RWPE2 (cell line): ENCODE results near the gene LHFPL2.
A peak's percentile ranks its signal among the peaks of the same experiment; 100 is the strongest.

ENCODE experiments used
- ATAC-seq: fragments of 200-7000 bp; cut with Tn5 transposase; 3 replicates; pipeline ENCODE4 v1.9.1; 2021; ENCODE audit warnings: low read depth
- DNase-seq: peaks from one replicate; pipeline ENCODE4 v3.0.0-alpha.2; 2020; ENCODE audit warnings: low spot score
- H3K27ac ChIP-seq: fragments of 450-650 bp; 2 replicates; pipeline ENCODE4 v1.5.1; 2017; ENCODE audit warnings: mild to moderate bottlenecking; ENCODE audit not compliant: poor library complexity, severe bottlenecking
- H3K27me3 ChIP-seq: fragments of 250-450 bp; sonication (Bioruptor Pico); 2 replicates; pipeline ENCODE4 v1.5.1; 2021; ENCODE audit warnings: mild to moderate bottlenecking, moderate library complexity; ENCODE audit not compliant: insufficient read depth, poor library complexity, severe bottlenecking
- H3K36me3 ChIP-seq: fragments of 250-450 bp; sonication (Bioruptor Pico); 2 replicates; pipeline ENCODE4 v1.5.1; 2020; ENCODE audit warnings: low read depth, mild to moderate bottlenecking, moderate library complexity
- H3K4me1 ChIP-seq: fragments of 250-450 bp; sonication (Bioruptor Pico); 2 replicates; pipeline ENCODE4 v1.5.1; 2021; ENCODE audit warnings: mild to moderate bottlenecking, moderate library complexity; ENCODE audit not compliant: insufficient read depth, poor library complexity, severe bottlenecking
- H3K4me3 ChIP-seq: fragments of 250-450 bp; sonication (Bioruptor Pico); 2 replicates; pipeline ENCODE4 v1.5.1; 2021; ENCODE audit warnings: mild to moderate bottlenecking, moderate library complexity; ENCODE audit not compliant: severe bottlenecking
- H3K9me3 ChIP-seq: fragments of 250-450 bp; sonication (Bioruptor Pico); 2 replicates; pipeline ENCODE4 v1.5.1; 2021; ENCODE audit warnings: mild to moderate bottlenecking, moderate library complexity; ENCODE audit not compliant: severe bottlenecking
- CTCF ChIP-seq: fragments of 450-650 bp; IDR thresholded peaks from one replicate; pipeline ENCODE4 v1.5.1; 2017; ENCODE audit warnings: mild to moderate bottlenecking, moderate library complexity; ENCODE audit not compliant: poor library complexity, severe bottlenecking

The LHFPL2 gene

GRCh38 chr5:78638423-78638822 is 10.1 kb downstream of the LHFPL2 start:
- H3K36me3 ChIP-seq: peaks cover 11% of the 10 kb centered on the region
- peaks cover 47% of the 10 kb centered on the region for H3K4me1 ChIP-seq
- peak; percentile 96 for DNase-seq
- H3K9me3 ChIP-seq: no peaks in the 10 kb centered on the region
- TF ChIP-seq CTCF: no peak
- H3K27me3 ChIP-seq: no peaks in the 10 kb centered on the region
- peak; percentile 98 for ATAC-seq
- no peak overlapping the region for H3K4me3 ChIP-seq
- peak overlapping the region; percentile 84 for H3K27ac ChIP-seq

- no peak for DNase-seq
- no peaks in the 10 kb centered on the region for H3K9me3 ChIP-seq
Observed at GRCh38 chr5:78637468-78637867, 11.1 kb downstream of the LHFPL2 start.

GRCh38 chr5:78636682-78637081 is 11.9 kb downstream of the LHFPL2 start:
- H3K27ac ChIP-seq: no peak overlapping the region
- peaks cover 22% of the 10 kb centered on the region for H3K36me3 ChIP-seq
- H3K4me3 ChIP-seq: no peak overlapping the region
- H3K9me3 ChIP-seq: no peaks in the 10 kb centered on the region
- no peaks in the 10 kb centered on the region for H3K27me3 ChIP-seq
- peaks cover 45% of the 10 kb centered on the region for H3K4me1 ChIP-seq
- ATAC-seq (no peak), DNase-seq (no peak)
- no peak for TF ChIP-seq CTCF

More at GRCh38 chr5:78637468-78637867, 11.1 kb downstream of the LHFPL2 start:
- no peak for TF ChIP-seq CTCF
- Histone ChIP-seq H3K36me3 (peaks cover 17% of the 10 kb centered on the region), H3K27me3 (no peaks in the 10 kb centered on the region), H3K4me1 (peaks cover 47% of the 10 kb centered on the region), H3K4me3 (no peak overlapping the region), H3K27ac (peak overlapping the region; percentile 84)
- ATAC-seq: no peak

- DNase-seq (no peak), ATAC-seq (no peak)
- no peak for TF ChIP-seq CTCF
- Histone ChIP-seq H3K4me1 (peaks cover 25% of the 10 kb centered on the region), H3K4me3 (no peak overlapping the region), H3K9me3 (no peaks in the 10 kb centered on the region), H3K36me3 (peaks cover 41% of the 10 kb centered on the region), H3K27me3 (no peaks in the 10 kb centered on the region), H3K27ac (no peak overlapping the region)
Observed at GRCh38 chr5:78634634-78635033, 13.9 kb downstream of the LHFPL2 start.

- no peak overlapping the region for H3K27ac ChIP-seq
- no peak for DNase-seq
- peaks cover 21% of the 10 kb centered on the region for H3K4me1 ChIP-seq
- ATAC-seq: no peak
- no peak overlapping the region for H3K4me3 ChIP-seq
- no peak for TF ChIP-seq CTCF
- no peaks in the 10 kb centered on the region for H3K27me3 ChIP-seq
- peaks cover 44% of the 10 kb centered on the region for H3K36me3 ChIP-seq
- H3K9me3 ChIP-seq: no peaks in the 10 kb centered on the region
Observed at GRCh38 chr5:78634229-78634628, 14.3 kb downstream of the LHFPL2 start.
